ENCODE results near the gene MBOAT2.
A peak's percentile ranks its signal among the peaks of the same experiment; 100 is the strongest.

The MBOAT2 gene

DNA sequence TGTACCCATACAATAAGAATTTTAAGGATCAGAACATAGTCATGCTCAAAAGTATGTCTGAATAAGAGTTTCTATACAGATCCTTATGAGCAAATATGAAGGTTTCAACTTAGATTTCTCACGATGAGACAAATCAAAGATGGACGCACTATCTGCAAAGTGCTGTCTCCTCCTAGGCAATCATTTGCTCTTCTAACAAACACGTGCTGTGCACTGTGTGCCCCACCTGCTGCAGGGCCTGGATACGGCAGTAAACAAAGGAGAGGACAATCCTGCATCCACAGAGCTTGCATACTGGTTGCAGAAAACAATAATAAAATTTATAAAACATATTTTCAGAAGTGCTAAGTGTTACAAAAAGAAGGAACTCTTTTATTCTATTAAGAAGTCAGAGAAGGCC lies 126.2 kb downstream of the MBOAT2 start:
- POLR2A ChIA-PET = no interaction called here
- CTCF ChIA-PET = interaction anchor here (1.7 kb wide), 1 partner anchor 14 kb away, joined by 6 read pairs; no protein-coding TSS in a partner anchor
- TF ChIP-seq, protein P1, sequence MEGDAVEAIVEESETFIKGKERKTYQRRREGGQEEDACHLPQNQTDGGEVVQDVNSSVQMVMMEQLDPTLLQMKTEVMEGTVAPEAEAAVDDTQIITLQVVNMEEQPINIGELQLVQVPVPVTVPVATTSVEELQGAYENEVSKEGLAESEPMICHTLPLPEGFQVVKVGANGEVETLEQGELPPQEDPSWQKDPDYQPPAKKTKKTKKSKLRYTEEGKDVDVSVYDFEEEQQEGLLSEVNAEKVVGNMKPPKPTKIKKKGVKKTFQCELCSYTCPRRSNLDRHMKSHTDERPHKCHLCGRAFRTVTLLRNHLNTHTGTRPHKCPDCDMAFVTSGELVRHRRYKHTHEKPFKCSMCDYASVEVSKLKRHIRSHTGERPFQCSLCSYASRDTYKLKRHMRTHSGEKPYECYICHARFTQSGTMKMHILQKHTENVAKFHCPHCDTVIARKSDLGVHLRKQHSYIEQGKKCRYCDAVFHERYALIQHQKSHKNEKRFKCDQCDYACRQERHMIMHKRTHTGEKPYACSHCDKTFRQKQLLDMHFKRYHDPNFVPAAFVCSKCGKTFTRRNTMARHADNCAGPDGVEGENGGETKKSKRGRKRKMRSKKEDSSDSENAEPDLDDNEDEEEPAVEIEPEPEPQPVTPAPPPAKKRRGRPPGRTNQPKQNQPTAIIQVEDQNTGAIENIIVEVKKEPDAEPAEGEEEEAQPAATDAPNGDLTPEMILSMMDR (IDR thresholded peaks at IDR 0.05; ENCODE audit: control extremely low read depth, extremely low read depth, low read depth, missing control alignments) = no peak
- no peak for DNase-seq (ENCODE audit: extremely low spot score)

DNA sequence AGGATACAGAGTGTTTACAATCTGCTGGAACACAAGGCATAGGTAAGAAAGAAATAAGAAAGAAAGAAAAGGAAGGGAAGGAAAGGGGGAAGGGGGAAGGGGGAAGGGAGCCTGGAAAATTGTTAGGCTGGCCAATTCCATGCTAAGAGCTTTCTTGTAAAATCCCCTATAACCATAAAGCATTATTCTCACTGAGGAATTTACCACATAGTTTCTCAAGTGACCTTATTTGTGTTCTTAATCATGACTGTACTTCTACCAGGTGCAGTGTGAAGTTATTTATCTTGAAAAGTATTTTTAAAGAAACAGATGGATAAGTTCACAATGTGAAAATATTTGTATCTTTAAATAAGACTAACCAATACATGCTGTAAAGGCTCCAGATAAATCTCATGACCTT lies 126.9 kb downstream of the MBOAT2 start:
- CTCF ChIA-PET = interaction anchor here (1.7 kb wide), 1 partner anchor 13 kb away, joined by 6 read pairs; no protein-coding TSS in a partner anchor
- no peak for DNase-seq (ENCODE audit: extremely low spot score)
- TF ChIP-seq, protein P1 (IDR thresholded peaks at IDR 0.05; ENCODE audit: control extremely low read depth, extremely low read depth, low read depth, missing control alignments) = no peak
- POLR2A ChIA-PET = no interaction called here

DNA sequence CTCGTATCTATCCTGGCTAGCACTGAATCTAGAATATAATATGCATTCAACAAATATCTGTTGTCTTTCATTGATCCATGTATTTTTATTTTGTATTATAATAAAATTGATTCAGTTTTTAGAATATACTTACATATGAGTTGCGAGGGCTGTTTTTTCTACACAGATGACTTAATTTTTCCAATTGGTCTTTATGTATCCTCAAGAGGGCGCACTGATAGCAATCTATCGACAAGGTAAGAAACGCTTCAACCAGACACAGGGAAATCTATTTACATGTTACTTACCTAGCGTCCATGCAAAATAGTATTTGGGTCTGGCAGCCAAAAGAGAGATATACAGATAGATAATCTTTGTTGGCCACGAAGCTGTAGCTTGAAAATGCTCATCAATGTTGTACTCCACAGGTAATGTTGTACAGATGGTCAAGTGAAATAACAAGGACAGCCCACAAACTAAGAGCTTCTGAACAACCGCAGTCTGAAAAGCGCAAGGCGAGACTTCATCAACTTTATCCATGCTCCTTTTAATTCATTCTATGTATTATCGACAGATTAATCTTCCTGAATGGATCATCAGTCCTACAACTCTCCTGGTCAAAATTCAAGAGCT lies 130.6 kb downstream of the MBOAT2 start:
- TF ChIP-seq, protein P1 (IDR thresholded peaks at IDR 0.05; ENCODE audit: control extremely low read depth, extremely low read depth, low read depth, missing control alignments) = peak; percentile 37
- peak; percentile 46 for DNase-seq (ENCODE audit: extremely low spot score)
- POLR2A ChIA-PET = no interaction called here
- CTCF ChIA-PET = interaction anchor here (0.7 to 3.8 kb wide), 24 partner anchors 9 to 270 kb away, joined by 3 to 23 read pairs (median 4); no protein-coding TSS in a partner anchor

DNA sequence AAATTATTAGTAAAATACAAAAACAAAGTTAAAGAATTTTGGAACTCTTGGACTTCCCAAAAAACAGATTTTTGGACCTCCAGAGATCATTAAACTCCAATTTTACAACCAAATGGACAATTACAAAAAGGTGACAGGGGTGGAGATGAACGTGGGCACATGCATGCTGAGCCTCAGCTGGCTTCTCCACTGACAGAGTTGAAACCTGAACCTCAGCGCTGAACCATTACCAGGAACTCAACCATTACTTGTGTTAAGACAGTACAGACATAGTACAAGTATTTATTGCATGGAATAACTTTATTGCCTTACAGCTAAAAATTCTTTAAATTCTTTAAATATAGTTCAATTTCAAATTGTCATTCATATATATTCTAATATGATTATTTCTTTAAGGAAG lies 133.0 kb downstream of the MBOAT2 start:
- TF ChIP-seq, protein P1 (IDR thresholded peaks at IDR 0.05; ENCODE audit: control extremely low read depth, extremely low read depth, low read depth, missing control alignments) = no peak
- ChIA-PET POLR2A (no interaction called here), CTCF (interaction anchor here (1.9 kb wide), 1 partner anchor 272 kb away, joined by 6 read pairs; no protein-coding TSS in a partner anchor)
- DNase-seq (ENCODE audit: extremely low spot score) = no peak

DNA sequence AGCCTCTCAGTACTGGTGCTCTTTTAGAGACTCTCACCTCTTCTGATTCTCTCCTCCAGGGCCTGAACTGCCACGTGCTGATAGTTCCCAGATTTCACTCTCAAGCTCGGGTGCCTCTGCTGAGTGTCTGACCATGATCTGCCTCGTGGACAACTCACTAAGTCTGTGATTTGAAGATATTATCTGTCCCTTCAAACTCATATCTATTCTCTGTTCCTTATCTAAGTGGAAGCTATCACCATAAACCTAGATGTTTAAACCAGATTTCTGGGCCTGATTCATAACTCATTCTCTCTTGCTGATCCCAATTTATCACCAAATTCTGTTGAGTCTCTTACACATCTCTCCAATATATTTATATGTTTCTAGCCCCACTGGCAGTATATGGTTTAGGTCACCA lies 136.1 kb downstream of the MBOAT2 start:
- POLR2A ChIA-PET = no interaction called here
- DNase-seq (ENCODE audit: extremely low spot score) = no peak
- CTCF ChIA-PET = interaction anchor here (1.0 to 2.0 kb wide), 4 partner anchors 9 to 23 kb away, joined by 3 to 4 read pairs (median 3); no protein-coding TSS in a partner anchor
- TF ChIP-seq, protein P1 (IDR thresholded peaks at IDR 0.05; ENCODE audit: control extremely low read depth, extremely low read depth, low read depth, missing control alignments) = no peak

DNA sequence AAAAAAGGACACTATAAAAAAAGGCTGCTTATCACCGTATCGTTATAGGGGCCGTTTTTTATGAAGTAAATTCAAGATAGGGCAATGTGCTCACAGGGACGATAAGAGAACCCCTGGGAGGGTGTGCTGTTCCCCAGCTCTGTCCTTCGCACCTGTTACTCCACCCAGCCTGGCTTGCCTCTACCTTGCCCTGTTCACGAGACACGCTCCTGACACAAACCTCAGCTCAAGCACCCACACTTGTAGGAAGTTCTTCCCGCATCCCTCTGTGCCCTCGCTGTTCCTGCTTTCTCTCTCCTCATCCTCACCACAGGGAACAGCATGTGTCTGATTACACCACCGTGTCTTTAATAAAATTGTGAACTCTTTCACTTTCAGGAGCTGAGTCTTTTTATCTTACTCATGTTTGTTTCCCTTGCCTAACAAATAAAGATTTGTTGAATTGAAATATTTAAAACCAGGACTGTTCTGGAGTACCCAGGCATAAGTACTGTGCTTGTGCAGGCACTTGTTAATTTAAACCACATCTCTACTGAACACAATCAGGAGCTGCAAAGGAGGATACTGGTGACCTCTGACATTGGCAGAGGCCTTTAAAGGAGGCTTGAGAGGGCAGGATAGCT lies 140.0 kb downstream of the MBOAT2 start:
- DNase-seq (ENCODE audit: extremely low spot score) = no peak
- ChIA-PET CTCF (interaction anchor here (1.3 to 3.8 kb wide), 4 partner anchors 10 to 277 kb away, joined by 3 to 23 read pairs (median 4); no protein-coding TSS in a partner anchor), POLR2A (no interaction called here)
- TF ChIP-seq, protein P1 (IDR thresholded peaks at IDR 0.05; ENCODE audit: control extremely low read depth, extremely low read depth, low read depth, missing control alignments) = no peak

Measured in GM10248 (cell line).